Measurements from ENCODE around the gene LRP1.

Gene LRP1

GRCh38 chr12:57195611-57196371, 67.5 kb downstream of the LRP1 start:
- no peak for TF ChIP-seq CTCF (IDR thresholded peaks at IDR 0.05; ENCODE audit: low read depth, low read length)

DNA sequence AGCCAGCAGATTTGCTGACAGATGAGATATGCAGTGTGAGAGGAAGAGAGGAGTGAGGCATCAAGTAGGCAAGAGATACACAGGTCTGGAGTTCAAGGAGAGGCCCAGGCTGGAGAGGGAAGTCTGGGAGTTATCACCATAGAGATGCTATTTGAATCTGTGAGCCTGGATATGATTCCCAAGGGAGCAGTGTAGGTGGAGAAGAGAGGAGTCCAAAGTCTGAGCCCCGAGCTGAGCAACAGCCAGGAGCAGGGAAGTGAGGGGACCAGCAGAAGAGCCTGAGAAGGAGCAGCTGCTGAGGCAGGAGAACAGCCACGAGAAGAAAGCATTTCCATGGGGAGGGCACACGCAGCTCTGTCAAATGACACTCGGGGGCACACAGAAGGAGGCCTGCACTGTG, 68.2 kb downstream of the LRP1 start:
- in situ Hi-C loops (cut with HindIII; ENCODE audit: low sequenced_read_pairs) = no loop called here
- no peak overlapping the region for H3K4me3 ChIP-seq (ENCODE audit: low read depth, low read length)
- no peak for DNase-seq (ENCODE audit: low read depth, low spot score)
- no peak for TF ChIP-seq CTCF (IDR thresholded peaks at IDR 0.05; ENCODE audit: low read depth, low read length)

More at GRCh38 chr12:57195611-57196371, 67.5 kb downstream of the LRP1 start:
- no peak overlapping the region for H3K4me3 ChIP-seq (ENCODE audit: low read depth, low read length)
- in situ Hi-C loops (cut with HindIII; ENCODE audit: low sequenced_read_pairs) = no loop called here
- no peak for DNase-seq (ENCODE audit: low read depth, low spot score)

DNA sequence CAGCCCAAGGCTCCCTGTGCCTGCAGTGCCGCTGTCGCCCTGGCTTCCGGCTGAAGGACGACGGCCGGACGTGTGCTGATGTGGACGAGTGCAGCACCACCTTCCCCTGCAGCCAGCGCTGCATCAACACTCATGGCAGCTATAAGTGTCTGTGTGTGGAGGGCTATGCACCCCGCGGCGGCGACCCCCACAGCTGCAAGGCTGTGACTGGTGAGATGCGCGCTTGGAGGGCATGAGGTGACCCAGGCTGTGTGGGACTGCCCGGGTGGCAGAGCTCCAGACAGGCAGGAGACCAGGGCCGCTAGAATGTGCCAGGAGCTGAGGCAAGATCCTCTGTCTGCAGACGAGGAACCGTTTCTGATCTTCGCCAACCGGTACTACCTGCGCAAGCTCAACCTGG, 68.7 kb downstream of the LRP1 start:
- no peak for TF ChIP-seq CTCF (IDR thresholded peaks at IDR 0.05; ENCODE audit: low read depth, low read length)

GRCh38 chr12:57198329-57198728, 70.0 kb downstream of the LRP1 start:
- DNase-seq (ENCODE audit: low read depth, low spot score) = no peak
- in situ Hi-C loops (cut with HindIII; ENCODE audit: low sequenced_read_pairs) = no loop called here

More for the DNA sequence above, 68.7 kb downstream of the LRP1 start:
- no peak overlapping the region for H3K4me3 ChIP-seq (ENCODE audit: low read depth, low read length)
- in situ Hi-C loops (cut with HindIII; ENCODE audit: low sequenced_read_pairs) = no loop called here
- DNase-seq (ENCODE audit: low read depth, low spot score) = no peak

GRCh38 chr12:57199191-57199590, 70.9 kb downstream of the LRP1 start:
- in situ Hi-C loops (cut with HindIII; ENCODE audit: low sequenced_read_pairs) = no loop called here
- no peak for TF ChIP-seq CTCF (IDR thresholded peaks at IDR 0.05; ENCODE audit: low read depth, low read length)
- DNase-seq (ENCODE audit: low read depth, low spot score) = no peak
- no peak overlapping the region for H3K4me3 ChIP-seq (ENCODE audit: low read depth, low read length)

More at GRCh38 chr12:57198329-57198728, 70.0 kb downstream of the LRP1 start:
- no peak overlapping the region for H3K4me3 ChIP-seq (ENCODE audit: low read depth, low read length)
- no peak for TF ChIP-seq CTCF (IDR thresholded peaks at IDR 0.05; ENCODE audit: low read depth, low read length)

- in situ Hi-C loops (cut with HindIII; ENCODE audit: low sequenced_read_pairs) = no loop called here
- H3K4me3 ChIP-seq (ENCODE audit: low read depth, low read length) = no peak overlapping the region
- DNase-seq (ENCODE audit: low read depth, low spot score) = no peak
- no peak for TF ChIP-seq CTCF (IDR thresholded peaks at IDR 0.05; ENCODE audit: low read depth, low read length)
These were observed 72.2 kb downstream of the LRP1 start for GRCh38 chr12:57200497-57200896.
